DND-41 (cell line): ENCODE data around the gene NPM3.

Source experiments
- ATAC-seq: fragments of 200-7000 bp; cut with Tn5 transposase; 3 replicates; pipeline ENCODE4 v1.9.1; 2021; ENCODE audit warnings: low read depth; ENCODE audit not compliant: insufficient read depth
- DNase-seq: peaks from one replicate; pipeline ENCODE4 v3.0.0-alpha.2; 2020
- H2AFZ ChIP-seq: 2 replicates; pipeline ENCODE4 v1.6.0; 2012; ENCODE audit warnings: low read depth, low read length
- H3K27ac ChIP-seq: 2 replicates; pipeline ENCODE4 v1.5.1; 2012; ENCODE audit warnings: low read length, inconsistent platforms
- H3K27me3 ChIP-seq: fragments of 200-600 bp; sonication (generic); 2 replicates; pipeline ENCODE4 v1.6.0; 2012; ENCODE audit warnings: low read length, mild to moderate bottlenecking, inconsistent platforms; ENCODE audit not compliant: insufficient read depth, poor library complexity
- H3K36me3 ChIP-seq: 2 replicates; pipeline ENCODE4 v1.5.1; 2012; ENCODE audit warnings: low read length, inconsistent platforms; ENCODE audit not compliant: insufficient read depth
- H3K4me1 ChIP-seq: 2 replicates; pipeline ENCODE4 v1.5.1; 2012; ENCODE audit warnings: mild to moderate bottlenecking, low read length; ENCODE audit not compliant: insufficient read depth
- H3K4me2 ChIP-seq: 2 replicates; pipeline ENCODE4 v1.6.0; 2012; ENCODE audit warnings: mild to moderate bottlenecking, moderate library complexity, low read length, inconsistent platforms; ENCODE audit not compliant: insufficient read depth
- H3K4me3 ChIP-seq, 2 experiments: fragments of 200-600 bp in 1 of 2; shearing (Covaris generic) in 1 of 2; 2 replicates each; pipeline ENCODE4 v1.5.1; 2012 to 2016; ENCODE audit warnings: inconsistent platforms in 2 of 2, low read length in 2 of 2, mild to moderate bottlenecking in 2 of 2, low read depth in 1 of 2, moderate library complexity in 1 of 2
- H3K79me2 ChIP-seq: 2 replicates; pipeline ENCODE4 v1.6.0; 2012; ENCODE audit warnings: low read length, inconsistent platforms; ENCODE audit not compliant: insufficient read depth
- H3K9ac ChIP-seq: 2 replicates; pipeline ENCODE4 v1.6.0; 2012; ENCODE audit warnings: low read depth, mild to moderate bottlenecking, inconsistent platforms, low read length, moderate library complexity
- H3K9me3 ChIP-seq: 2 replicates; pipeline ENCODE4 v1.5.1; 2012; ENCODE audit warnings: low read length, moderate library complexity, mild to moderate bottlenecking, inconsistent platforms; ENCODE audit not compliant: insufficient read depth, severe bottlenecking
- H4K20me1 ChIP-seq: 2 replicates; pipeline ENCODE4 v1.6.0; 2012; ENCODE audit warnings: low read length; ENCODE audit not compliant: insufficient read depth
- EZH2 ChIP-seq: IDR thresholded peaks from 3 replicates; pipeline ENCODE4 v1.6.1; 2012; ENCODE audit warnings: borderline replicate concordance, low read depth, mild to moderate bottlenecking, moderate library complexity, low read length, inconsistent platforms; ENCODE audit not compliant: severe bottlenecking
- TF ChIP-seq, protein P1 (sequence below): IDR thresholded peaks from 2 replicates; pipeline ENCODE4 v1.5.1; 2012; ENCODE audit warnings: borderline replicate concordance, low read length, moderate library complexity, mild to moderate bottlenecking; ENCODE audit not compliant: poor library complexity, severe bottlenecking; ENCODE audit errors: extremely low read depth

The NPM3 gene

DNA sequence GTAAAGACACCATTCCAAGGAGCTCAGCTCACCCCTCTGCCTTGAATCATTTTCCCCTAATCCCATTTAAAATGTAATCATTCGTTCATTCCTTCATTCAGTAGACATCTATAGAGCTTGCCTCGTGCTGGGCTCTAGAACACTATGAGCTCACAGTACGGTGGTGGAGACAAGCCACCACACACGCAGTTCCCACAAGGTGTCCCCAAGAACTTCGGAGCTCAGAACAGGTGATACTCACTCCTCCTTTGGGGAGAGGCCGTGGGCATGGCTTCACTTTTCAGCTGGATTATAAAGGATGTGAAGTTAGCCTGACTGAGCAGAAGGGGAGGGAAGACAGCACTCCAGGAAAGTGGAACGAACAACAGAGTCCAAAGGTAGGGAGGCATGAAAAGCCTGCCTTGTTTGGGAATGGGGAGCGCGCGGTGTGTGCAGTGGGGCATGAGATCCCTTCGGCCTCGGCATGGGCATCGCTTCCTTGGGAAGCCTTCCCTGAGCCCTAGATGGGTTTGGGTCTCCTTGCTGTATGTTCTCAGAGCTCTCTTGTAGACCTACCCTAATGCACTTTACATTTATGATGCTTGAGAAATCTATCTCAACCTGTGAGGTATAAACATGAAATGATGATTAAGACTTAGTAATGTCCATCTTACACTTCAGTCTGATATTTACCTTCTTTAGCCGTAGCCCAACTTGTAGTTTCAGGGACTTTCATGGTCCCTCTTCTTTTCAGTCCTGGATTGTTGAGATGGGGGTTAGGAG is 35.8 kb upstream of the NPM3 start:
- H3K4me1 ChIP-seq, result peaks cover 38% of the 10 kb centered on the region
- H2AFZ ChIP-seq, result peak overlapping the region; percentile 82
- peaks cover 40% of the 10 kb centered on the region for H4K20me1 ChIP-seq
- DNase-seq (no peak), ATAC-seq (peak; percentile 44)
- no peaks in the 10 kb centered on the region for H3K9me3 ChIP-seq
- H3K79me2 ChIP-seq, result peaks cover 59% of the 10 kb centered on the region
- TF ChIP-seq, protein P1, sequence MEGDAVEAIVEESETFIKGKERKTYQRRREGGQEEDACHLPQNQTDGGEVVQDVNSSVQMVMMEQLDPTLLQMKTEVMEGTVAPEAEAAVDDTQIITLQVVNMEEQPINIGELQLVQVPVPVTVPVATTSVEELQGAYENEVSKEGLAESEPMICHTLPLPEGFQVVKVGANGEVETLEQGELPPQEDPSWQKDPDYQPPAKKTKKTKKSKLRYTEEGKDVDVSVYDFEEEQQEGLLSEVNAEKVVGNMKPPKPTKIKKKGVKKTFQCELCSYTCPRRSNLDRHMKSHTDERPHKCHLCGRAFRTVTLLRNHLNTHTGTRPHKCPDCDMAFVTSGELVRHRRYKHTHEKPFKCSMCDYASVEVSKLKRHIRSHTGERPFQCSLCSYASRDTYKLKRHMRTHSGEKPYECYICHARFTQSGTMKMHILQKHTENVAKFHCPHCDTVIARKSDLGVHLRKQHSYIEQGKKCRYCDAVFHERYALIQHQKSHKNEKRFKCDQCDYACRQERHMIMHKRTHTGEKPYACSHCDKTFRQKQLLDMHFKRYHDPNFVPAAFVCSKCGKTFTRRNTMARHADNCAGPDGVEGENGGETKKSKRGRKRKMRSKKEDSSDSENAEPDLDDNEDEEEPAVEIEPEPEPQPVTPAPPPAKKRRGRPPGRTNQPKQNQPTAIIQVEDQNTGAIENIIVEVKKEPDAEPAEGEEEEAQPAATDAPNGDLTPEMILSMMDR, result no peak
- no peak for TF ChIP-seq EZH2
- peak overlapping the region; percentile 90 for H3K9ac ChIP-seq
- no peaks in the 10 kb centered on the region for H3K27me3 ChIP-seq
- peak overlapping the region; percentile 83 for H3K27ac ChIP-seq
- H3K36me3 ChIP-seq, result peaks cover 14% of the 10 kb centered on the region
- H3K4me2 ChIP-seq, result peak overlapping the region; percentile 94
- H3K4me3 ChIP-seq, result peak overlapping the region; percentile 30 to 87

DNA sequence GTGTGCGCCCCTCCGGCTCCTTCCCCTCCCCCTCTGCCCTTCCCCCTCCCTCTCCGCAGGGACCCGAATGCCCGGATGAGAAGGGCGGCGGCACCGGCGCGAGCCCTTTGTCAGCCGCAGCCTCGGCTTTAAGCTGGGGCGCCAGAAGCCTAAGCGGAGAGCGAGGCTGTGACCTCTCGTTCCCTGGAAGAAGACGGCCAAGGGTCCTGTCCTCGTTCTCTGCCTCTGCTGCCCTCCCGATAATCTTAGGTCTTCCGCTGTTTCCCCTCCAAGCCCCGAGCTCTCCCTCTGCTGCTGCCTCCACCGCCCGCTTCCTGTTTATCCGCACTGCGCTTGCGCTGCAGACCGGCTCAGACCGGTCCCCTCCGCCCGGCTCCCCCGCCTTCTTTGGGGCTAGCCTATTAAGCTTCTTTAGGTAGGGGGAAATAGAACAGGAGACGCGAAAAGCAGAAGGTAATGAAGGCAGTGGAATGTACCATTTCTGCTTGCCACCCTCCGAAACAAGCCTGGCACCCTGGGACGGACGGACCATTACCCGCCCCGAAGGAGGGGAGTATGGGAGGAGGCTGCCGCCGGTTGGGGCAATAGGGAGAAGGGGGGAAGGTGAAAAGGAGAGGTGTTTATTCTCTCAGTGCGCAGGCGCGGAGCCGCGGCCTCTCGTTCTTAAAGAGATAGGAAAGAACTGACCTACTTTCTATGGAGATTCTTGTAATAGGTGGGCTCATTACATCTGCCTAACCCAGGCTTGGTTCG is 35.0 kb upstream of the NPM3 start, which contains the start of gene OGA:
Gene OGA, minus strand, starts transcription at position 326 of the 753 bp plus-strand sequence. CDS start 422 bp downstream, outside the sequence.
- Histone ChIP-seq H3K79me2 (peaks cover 66% of the 10 kb centered on the region), H3K27me3 (no peaks in the 10 kb centered on the region), H3K9ac (peak within 1 kb of the TSS; percentile 90), H2AFZ (peak within 1 kb of the TSS; percentile 82), H3K4me1 (peaks cover 41% of the 10 kb centered on the region), H3K27ac (peak within 1 kb of the TSS; percentile 96), H3K9me3 (no peaks in the 10 kb centered on the region), H3K4me2 (peak within 1 kb of the TSS; percentile 94), H3K4me3 (peak within 1 kb of the TSS; percentile 67 to 87), H3K36me3 (peaks cover 17% of the 10 kb centered on the region), H4K20me1 (peaks cover 47% of the 10 kb centered on the region)
- TF ChIP-seq EZH2, result no peak
- TF ChIP-seq, protein P1, result peak; percentile 11
- DNase-seq (peak; percentile 99), ATAC-seq (peak; percentile 92)

DNA sequence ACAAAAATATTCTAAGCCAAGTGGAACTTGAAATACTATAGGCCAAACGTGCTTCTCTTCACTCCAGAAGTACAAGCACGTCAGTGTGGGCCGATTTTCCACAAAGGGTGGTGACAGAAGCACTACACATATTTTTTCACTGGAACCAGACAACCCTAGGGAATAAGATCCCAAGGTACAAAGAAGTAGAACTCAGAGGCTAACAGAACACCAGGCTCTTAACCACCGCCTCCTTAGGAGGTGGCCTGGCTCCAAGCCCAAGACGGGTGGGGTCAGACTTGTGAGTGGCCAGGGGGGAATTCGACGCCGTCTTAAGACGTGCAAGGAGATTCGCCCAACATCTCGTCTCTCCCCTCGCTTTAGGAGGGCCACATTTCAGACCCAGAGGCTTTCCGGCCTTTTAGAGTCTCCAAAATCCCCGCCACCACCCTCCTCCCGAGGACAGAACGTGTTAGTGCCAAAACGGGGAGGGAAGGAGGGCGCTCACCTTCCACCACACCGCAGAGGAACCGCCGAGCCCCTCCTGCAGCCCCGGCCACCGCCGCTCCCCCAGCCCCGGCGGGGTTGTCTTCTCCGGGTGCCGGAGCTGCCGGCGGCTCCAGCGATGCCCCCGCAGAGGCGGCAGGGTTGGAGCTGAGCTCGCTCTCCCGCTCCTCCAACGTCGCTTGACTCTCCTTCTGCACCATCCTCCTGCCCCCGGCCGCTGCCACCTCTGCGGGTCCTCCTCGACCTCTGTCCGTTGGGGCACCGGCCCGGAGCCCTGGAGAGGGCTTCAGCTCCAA is 34.3 kb upstream of the NPM3 start:
- peaks cover 54% of the 10 kb centered on the region for H4K20me1 ChIP-seq
- ATAC-seq, result peak; percentile 12
- TF ChIP-seq, protein P1, result no peak
- TF ChIP-seq EZH2, result no peak

More for the DNA sequence above, 34.3 kb upstream of the NPM3 start:
- DNase-seq, result peak; percentile 53
- Histone ChIP-seq H3K36me3 (peaks cover 25% of the 10 kb centered on the region), H3K79me2 (peaks cover 74% of the 10 kb centered on the region), H3K27me3 (no peaks in the 10 kb centered on the region), H3K4me2 (peak overlapping the region; percentile 79), H3K27ac (peak overlapping the region; percentile 96), H3K9me3 (no peaks in the 10 kb centered on the region), H3K4me3 (peak overlapping the region; percentile 67 to 87), H2AFZ (peak overlapping the region; percentile 74; the same call in 1 of the 2 replicates), H3K9ac (peak overlapping the region; percentile 90), H3K4me1 (peaks cover 41% of the 10 kb centered on the region)
